Neural cell (in vitro differentiated cells): ENCODE data around the gene GOLGA6L1. TPM values are rescaled to one million over a fixed set of nuclear protein-coding genes. Genes with fewer than 3 reads are reported as not detected.
"Not testable (repeated sequence)": the region's sequence is repeated elsewhere in the genome, so short reads cannot be mapped to it uniquely, and the experiment has no call there.

Experiments
- H2AFZ ChIP-seq: fragments of 200-600, 300-800 bp; sonication (generic), shearing (Covaris generic); 2 replicates; pipeline ENCODE4 v1.6.0; 2014; ENCODE audit warnings: low read depth, mild to moderate bottlenecking, antibody characterized with exemption, low read length, moderate library complexity
- H3F3A ChIP-seq: fragments of 200-600 bp; shearing (Covaris generic); 2 replicates; pipeline ENCODE4 v1.6.1; 2016; ENCODE audit warnings: mild to moderate bottlenecking, moderate library complexity, mixed read lengths, antibody characterized with exemption, low read length; ENCODE audit not compliant: insufficient read depth, poor library complexity, severe bottlenecking
- H3K27ac ChIP-seq: fragments of 200-600, 300-800 bp; sonication (generic), shearing (Covaris generic); 2 replicates; pipeline ENCODE4 v1.5.1; 2014; ENCODE audit warnings: mild to moderate bottlenecking, low read length, moderate library complexity
- H3K27me3 ChIP-seq: fragments of 300-800, 200-600 bp; sonication (generic), shearing (Covaris generic); 2 replicates; pipeline ENCODE4 v1.6.0; 2014; ENCODE audit warnings: mild to moderate bottlenecking, low read depth, low read length, moderate library complexity; ENCODE audit not compliant: insufficient read depth
- H3K36me3 ChIP-seq: fragments of 300-800, 200-600 bp; sonication (generic), shearing (Covaris generic); 2 replicates; pipeline ENCODE4 v1.5.1; 2014; ENCODE audit warnings: mild to moderate bottlenecking, antibody characterized with exemption, low read length, moderate library complexity; ENCODE audit not compliant: insufficient read depth
- H3K4me2 ChIP-seq: fragments of 300-800, 200-600 bp; sonication (generic), shearing (Covaris generic); 2 replicates; pipeline ENCODE4 v1.6.0; 2014; ENCODE audit warnings: mild to moderate bottlenecking, low read length
- H3K4me3 ChIP-seq: fragments of 300-800, 200-600 bp; sonication (generic), shearing (Covaris generic); 2 replicates; pipeline ENCODE4 v1.5.1; 2014; ENCODE audit warnings: mild to moderate bottlenecking, low read length, moderate library complexity
- H3K79me2 ChIP-seq: fragments of 200-600 bp; shearing (Covaris generic); replicated peaks from 2 replicates; pipeline ENCODE4 v1.6.0; 2014; ENCODE audit warnings: mild to moderate bottlenecking, low read length, moderate library complexity; ENCODE audit not compliant: insufficient read depth
- H3K9ac ChIP-seq: fragments of 300-800, 200-600 bp; sonication (generic), shearing (Covaris generic); 2 replicates; pipeline ENCODE4 v1.6.1; 2016; ENCODE audit warnings: mild to moderate bottlenecking, low read length, mixed read lengths
- H3K9me2 ChIP-seq: fragments of 200-600 bp; shearing (Covaris generic); 2 replicates; pipeline ENCODE4 v1.6.1; 2016; ENCODE audit warnings: mild to moderate bottlenecking, low read length, mixed read lengths; ENCODE audit not compliant: insufficient read depth
- H3K9me3 ChIP-seq: fragments of 200-600, 300-800 bp; sonication (generic), shearing (Covaris generic); 2 replicates; pipeline ENCODE4 v1.6.1; 2016; ENCODE audit warnings: mild to moderate bottlenecking, mixed run types, low read length, moderate library complexity, mixed read lengths
- H4K20me1 ChIP-seq: fragments of 200-600 bp; shearing (Covaris generic); 2 replicates; pipeline ENCODE4 v1.6.1; 2016; ENCODE audit warnings: mild to moderate bottlenecking, mixed run types; ENCODE audit not compliant: insufficient read depth
- polyA minus RNA-seq: library from RNA; depleted of rRNA, polyadenylated mRNA; stranded (reverse); fragments of >200 nt; gene quantifications from 2 replicates; pipeline ENCODE4 v1.2.3, GENCODE V29; 2014
- polyA plus RNA-seq: library from polyadenylated mRNA; depleted of rRNA; stranded (reverse); fragments of >200 nt; gene quantifications from 2 replicates; pipeline ENCODE4 v1.2.3, GENCODE V29; 2014

Gene GOLGA6L1, protein sequence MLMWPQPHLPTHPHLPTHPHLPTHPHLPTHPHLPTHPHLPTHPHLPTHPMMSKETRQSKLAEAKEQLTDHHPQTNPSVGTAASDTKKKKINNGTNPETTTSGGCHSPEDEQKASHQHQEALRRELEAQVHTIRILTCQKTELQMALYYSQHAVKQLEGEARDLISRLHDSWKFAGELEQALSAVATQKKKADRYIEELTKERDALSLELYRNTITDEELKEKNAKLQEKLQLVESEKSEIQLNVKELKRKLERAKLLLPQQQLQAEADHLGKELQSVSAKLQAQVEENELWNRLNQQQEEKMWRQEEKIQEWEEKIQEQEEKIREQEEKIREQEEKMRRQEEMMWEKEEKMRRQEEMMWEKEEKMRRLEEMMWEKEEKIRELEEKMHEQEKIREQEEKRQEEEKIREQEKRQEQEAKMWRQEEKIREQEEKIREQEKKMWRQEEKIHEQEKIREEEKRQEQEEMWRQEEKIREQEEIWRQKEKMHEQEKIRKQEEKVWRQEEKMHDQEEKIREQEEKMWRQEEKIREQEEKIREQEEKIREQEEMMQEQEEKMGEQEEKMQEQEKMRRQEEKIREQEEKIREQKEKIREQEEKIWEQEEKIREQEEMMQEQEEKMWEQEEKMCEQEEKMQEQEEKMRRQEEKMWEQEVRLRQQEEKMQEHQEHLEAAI
- polyA plus RNA-seq: not detected in 2 replicates
- not detected in 2 replicates for polyA minus RNA-seq

DNA sequence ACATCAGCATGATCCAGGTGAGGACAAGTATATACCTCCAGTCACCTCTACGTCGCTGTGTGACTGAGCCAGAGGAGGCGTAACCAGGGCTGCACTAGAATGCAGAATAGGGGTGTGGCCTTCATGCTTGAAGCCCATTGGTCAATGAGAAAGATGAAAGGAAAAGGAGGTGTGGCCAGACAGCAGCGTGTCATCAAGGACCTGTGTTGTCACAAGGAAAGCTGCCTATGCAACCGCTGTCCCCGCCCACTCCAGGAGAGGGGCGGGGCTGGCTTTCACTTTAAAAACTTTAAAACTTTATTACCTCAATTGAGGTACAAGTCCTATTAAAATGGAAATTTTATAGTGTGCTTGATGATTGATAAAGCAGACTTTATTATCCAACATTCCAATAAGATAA lies at the start of gene GOLGA6L1:
Gene GOLGA6L1 (minus strand): TSS at position 101 of the 400 bp plus-strand sequence. CDS start 91 bp downstream, at position 10.
- not testable (repeated sequence) for H2AFZ ChIP-seq, H4K20me1 ChIP-seq, H3K9ac ChIP-seq, H3F3A ChIP-seq, H3K36me3 ChIP-seq, H3K27ac ChIP-seq, H3K9me3 ChIP-seq, H3K4me3 ChIP-seq, H3K27me3 ChIP-seq, H3K4me2 ChIP-seq, H3K79me2 ChIP-seq, H3K9me2 ChIP-seq

DNA sequence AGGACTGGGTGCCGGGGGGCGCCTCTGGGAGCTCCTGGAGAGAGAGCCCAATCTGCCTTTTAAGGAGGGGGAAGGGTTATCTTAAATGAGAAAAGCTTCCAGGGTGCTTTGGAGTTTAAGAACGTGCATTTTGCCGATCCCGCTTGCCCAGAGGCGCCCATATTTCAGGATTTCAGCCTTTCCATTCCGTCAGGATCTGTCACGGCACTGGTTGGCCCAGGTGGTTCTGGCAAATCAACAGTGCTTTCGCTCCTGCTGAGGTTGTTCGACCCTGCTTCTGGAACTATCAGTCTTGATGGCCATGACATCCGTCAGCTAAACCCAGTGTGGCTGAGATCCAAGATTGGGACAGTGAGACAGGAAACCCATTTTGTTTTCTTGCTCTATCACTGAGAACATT lies 44.6 kb upstream of the GOLGA6L1 start:
- H3K27ac ChIP-seq, H2AFZ ChIP-seq, H4K20me1 ChIP-seq, H3K36me3 ChIP-seq, H3K4me3 ChIP-seq, H3K9ac ChIP-seq, H3F3A ChIP-seq, H3K9me2 ChIP-seq, H3K4me2 ChIP-seq, H3K27me3 ChIP-seq, H3K79me2 ChIP-seq, H3K9me3 ChIP-seq: not testable (repeated sequence)

DNA sequence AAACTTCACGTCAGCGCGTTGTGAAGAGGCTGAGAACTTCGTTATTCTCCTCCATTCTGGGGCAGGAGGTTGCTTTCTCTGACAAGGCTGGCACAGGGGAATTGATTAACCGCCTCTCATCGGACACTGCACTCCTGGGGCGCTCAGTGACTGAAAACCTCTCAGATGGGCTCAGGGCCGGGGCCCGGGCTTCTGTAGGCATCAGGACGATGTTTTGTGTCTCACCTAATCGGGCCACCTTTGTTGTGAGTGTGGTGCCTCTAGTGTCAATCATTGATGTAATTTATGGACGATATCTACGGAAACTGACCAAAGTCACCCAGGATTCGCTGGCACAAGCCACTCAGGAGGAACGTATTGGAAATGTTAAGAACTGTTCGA lies 43.9 kb upstream of the GOLGA6L1 start:
- not testable (repeated sequence) for H3F3A ChIP-seq, H3K9ac ChIP-seq, H4K20me1 ChIP-seq, H2AFZ ChIP-seq, H3K9me3 ChIP-seq, H3K4me3 ChIP-seq, H3K79me2 ChIP-seq, H3K36me3 ChIP-seq, H3K9me2 ChIP-seq, H3K27me3 ChIP-seq, H3K4me2 ChIP-seq, H3K27ac ChIP-seq

DNA sequence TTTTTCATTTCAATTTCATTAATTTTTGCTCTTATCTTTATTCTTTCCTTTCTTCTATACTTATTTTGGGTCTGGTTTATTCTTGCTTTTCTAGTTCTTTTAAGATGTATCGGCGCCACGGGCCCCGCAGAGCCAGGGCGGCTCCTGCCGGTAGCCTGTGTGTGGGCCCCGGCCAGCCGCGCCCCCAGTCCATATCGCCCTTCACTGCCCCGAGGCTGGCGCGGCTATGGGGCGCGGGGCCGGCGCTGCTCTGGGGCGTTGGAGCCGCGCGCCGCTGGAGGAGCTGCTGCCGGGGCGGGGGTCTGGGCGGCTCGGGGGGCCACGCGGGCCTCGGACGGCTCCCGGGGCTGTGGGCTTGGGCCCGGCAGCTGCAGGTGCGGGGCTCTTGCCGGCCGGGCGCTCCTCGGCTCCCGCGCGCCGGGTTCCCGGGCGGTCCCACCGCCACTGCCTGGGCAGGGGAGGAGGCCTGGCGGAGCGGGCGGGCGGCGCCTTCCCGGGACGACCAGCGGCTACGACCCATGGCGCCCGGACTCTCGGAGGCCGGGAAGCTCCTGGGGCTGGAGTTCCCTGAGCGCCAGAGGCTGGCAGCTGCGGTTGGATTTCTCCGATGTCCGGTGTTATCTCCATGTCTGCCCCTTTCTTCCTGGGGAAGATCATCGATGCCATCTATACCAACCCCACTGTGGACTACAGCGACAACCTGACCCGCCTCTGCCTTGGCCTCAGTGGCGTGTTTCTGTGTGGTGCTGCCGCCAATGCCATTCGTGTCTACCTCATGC lies 43.3 kb upstream of the GOLGA6L1 start:
- H2AFZ ChIP-seq, H4K20me1 ChIP-seq, H3K79me2 ChIP-seq, H3F3A ChIP-seq, H3K36me3 ChIP-seq, H3K4me3 ChIP-seq, H3K4me2 ChIP-seq, H3K27me3 ChIP-seq, H3K9ac ChIP-seq, H3K27ac ChIP-seq, H3K9me3 ChIP-seq, H3K9me2 ChIP-seq: not testable (repeated sequence)

DNA sequence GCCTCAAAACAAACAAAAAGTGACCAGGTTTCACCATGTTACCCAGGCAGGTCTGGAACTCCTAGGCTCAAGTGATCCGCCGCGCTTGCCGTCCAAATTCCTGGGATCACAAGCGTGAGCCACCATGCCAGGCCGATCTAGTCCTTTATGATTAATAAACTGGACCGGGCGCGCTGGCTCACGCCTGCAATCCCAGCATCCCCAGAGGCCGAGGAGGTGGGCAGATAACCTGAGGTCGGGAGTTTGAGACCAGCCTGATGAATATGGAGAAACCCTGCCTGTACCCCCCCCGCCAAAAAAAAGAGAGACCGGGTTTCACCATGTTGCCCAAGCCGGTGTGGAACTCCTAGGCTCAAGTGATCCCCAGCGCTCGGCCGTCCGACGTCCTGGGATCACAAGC lies 40.1 kb upstream of the GOLGA6L1 start:
- H3K36me3 ChIP-seq, H4K20me1 ChIP-seq, H3K27ac ChIP-seq, H3K9ac ChIP-seq, H3K9me3 ChIP-seq, H3K9me2 ChIP-seq, H2AFZ ChIP-seq, H3K79me2 ChIP-seq, H3K4me2 ChIP-seq, H3K27me3 ChIP-seq, H3F3A ChIP-seq, H3K4me3 ChIP-seq: not testable (repeated sequence)

DNA sequence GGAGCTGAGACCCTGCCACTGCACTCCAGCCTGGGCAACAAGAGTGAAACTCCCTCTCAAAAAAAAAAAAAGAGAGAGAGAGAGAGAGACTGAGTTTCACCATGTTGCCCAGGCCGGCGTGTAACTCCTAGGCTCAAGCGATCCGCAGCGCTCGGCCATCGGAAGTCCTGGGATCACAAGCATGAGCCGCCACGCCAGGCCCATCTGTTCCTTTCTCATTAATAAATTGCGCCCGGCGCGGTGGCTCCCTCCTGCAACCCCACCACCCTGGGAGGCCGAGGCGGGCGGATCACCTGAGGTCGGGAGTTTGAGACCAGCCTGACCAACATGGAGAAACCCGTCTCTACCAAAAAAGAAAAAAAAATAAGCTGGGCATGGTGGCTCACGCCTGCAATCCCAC lies 39.0 kb upstream of the GOLGA6L1 start:
- H3K9ac ChIP-seq, H3K27ac ChIP-seq, H2AFZ ChIP-seq, H3K79me2 ChIP-seq, H3K4me2 ChIP-seq, H3F3A ChIP-seq, H3K27me3 ChIP-seq, H3K36me3 ChIP-seq, H4K20me1 ChIP-seq, H3K4me3 ChIP-seq, H3K9me2 ChIP-seq, H3K9me3 ChIP-seq: not testable (repeated sequence)

DNA sequence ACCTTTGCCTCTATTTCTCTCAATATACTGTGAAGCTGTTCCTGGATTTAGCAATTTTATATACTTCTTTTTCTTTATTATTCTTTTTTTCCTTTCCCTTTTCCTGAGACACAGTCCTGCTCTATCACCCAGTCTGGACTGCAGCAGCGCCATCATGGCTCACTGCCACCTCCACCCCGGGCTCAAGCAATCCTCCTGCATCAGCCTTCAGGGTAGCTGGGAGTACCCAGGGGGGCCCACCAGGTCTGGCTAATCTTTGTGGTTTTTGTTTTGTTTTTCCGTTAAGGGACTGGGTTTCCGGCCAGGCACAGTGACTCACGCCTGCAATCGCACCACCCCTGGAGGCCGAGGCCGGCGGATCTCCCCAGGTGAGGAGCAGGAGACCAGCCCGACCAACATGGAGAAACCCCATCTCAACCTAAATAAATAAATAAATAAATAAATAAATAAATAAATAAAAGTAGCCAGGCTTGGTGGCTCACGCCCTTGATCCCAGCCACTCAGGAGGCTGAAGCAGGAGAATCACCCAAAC lies 38.1 kb upstream of the GOLGA6L1 start:
- H4K20me1 ChIP-seq, H3K27me3 ChIP-seq, H3K79me2 ChIP-seq, H2AFZ ChIP-seq, H3K9me2 ChIP-seq, H3K9ac ChIP-seq, H3K4me2 ChIP-seq, H3K4me3 ChIP-seq, H3F3A ChIP-seq, H3K9me3 ChIP-seq, H3K27ac ChIP-seq, H3K36me3 ChIP-seq: not testable (repeated sequence)
